Anterior cingulate cortex (tissue), 58 donors: ENCODE data around the gene SERPINA4.
"Not testable (repeated sequence)": the region's sequence is repeated elsewhere in the genome, so short reads cannot be mapped to it uniquely, and the experiment has no call there.

Experiments used
- DNase-seq, 58 donors: peaks; one replicate each; lab custom pipeline; 2025; lab: John Stamatoyannopoulos, UW

Gene SERPINA4

GRCh38 chr14:94562941-94563883 lies 2.0 kb downstream of the SERPINA4 start:
- DNase-seq, result no peak

DNA sequence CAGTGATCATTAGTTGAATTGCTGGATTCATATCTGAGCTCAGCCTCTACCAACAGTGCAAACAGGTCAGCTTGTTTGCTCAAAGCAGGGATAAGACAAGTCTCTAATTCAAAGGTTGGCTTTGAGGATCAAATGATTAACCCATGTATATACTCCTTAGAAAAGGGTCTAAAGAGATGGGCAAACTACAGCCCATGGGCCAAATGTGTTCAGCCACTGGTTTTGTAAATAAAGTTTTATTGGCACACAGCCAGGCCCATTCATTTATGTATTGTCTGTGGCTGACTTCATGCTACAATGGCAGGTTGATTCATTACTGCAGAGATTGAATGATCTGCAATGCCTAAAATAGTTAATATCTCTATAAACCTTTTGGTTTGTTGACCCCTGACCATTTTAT lies 3.1 kb downstream of the SERPINA4 start:
- DNase-seq, result no peak

- no peak for DNase-seq
These were observed 6.9 kb downstream of the SERPINA4 start for GRCh38 chr14:94568186-94568585.

DNA sequence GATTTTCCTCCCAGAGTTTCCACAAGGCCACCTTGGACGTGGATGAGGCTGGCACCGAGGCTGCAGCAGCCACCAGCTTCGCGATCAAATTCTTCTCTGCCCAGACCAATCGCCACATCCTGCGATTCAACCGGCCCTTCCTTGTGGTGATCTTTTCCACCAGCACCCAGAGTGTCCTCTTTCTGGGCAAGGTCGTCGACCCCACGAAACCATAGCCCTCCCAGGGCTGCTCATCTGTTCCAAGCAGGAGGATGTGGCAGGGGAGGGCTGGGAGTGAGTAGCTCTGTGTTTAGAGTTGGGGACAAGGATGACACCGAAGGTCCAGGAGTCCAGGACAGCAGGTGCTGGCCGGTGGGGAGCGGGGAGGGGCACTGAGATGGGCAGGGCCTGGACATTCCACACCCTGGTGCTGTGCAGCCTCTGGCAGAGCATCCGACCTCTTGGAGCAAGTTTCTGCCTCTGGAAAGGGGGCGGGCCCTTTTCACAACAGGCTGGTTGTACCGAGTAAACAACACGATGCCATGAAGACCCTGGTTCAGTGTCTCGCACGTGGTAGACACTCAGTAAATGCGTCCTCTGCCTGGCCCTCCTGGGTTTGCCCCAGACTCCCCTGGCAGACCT lies 8.2 kb downstream of the SERPINA4 start:
- DNase-seq, result no peak

DNA sequence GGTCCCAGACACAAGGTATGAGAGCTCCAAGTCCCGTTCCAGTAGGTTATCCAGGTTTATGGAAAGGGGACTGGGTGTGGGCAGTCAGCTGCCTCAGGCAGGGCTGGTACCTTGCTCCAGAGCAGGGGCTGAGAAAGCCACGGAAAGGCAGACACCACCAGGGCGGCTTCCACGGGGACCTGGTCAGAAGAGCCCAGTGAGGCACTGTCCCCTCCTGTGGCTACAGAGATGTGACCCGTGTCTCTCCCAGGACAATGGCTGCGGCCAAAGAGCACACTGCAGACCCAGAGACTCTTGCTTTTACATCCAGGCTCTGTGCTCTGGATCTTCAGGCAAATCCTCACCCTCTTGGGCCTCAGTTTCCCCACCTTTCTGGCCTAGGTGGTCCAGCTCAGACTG lies 8.8 kb downstream of the SERPINA4 start:
- DNase-seq, result no peak

GRCh38 chr14:94570440-94570839 lies 9.2 kb downstream of the SERPINA4 start:
- no peak for DNase-seq

DNA sequence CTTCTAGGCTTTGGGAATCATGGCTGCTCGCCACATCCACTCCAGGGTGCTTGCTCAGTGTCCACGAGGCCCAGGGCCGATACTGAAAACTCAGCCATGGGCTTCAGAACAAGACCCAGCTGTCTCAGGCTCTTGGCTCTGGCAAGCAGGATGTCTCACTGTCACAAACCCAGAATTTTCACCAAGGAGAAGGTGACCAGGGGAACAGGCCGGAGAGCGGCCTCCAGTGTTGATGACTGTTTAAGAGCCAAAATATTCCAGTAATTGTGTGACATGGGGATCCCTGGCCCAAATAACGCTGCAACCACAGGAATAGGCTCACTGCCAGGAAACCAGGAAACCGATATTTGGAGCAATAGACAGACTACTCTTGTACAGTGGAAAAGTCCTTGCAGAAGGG lies 10.2 kb downstream of the SERPINA4 start:
- peak in 5 of 58 donors; percentile 3 to 64 (median 42) for DNase-seq

- peak in 6 of 58 donors; percentile 6 to 64 (median 41) for DNase-seq
These were observed 10.7 kb downstream of the SERPINA4 start for GRCh38 chr14:94571950-94572349.

GRCh38 chr14:94572637-94573303 lies 11.5 kb downstream of the SERPINA4 start:
- DNase-seq, result no peak

DNA sequence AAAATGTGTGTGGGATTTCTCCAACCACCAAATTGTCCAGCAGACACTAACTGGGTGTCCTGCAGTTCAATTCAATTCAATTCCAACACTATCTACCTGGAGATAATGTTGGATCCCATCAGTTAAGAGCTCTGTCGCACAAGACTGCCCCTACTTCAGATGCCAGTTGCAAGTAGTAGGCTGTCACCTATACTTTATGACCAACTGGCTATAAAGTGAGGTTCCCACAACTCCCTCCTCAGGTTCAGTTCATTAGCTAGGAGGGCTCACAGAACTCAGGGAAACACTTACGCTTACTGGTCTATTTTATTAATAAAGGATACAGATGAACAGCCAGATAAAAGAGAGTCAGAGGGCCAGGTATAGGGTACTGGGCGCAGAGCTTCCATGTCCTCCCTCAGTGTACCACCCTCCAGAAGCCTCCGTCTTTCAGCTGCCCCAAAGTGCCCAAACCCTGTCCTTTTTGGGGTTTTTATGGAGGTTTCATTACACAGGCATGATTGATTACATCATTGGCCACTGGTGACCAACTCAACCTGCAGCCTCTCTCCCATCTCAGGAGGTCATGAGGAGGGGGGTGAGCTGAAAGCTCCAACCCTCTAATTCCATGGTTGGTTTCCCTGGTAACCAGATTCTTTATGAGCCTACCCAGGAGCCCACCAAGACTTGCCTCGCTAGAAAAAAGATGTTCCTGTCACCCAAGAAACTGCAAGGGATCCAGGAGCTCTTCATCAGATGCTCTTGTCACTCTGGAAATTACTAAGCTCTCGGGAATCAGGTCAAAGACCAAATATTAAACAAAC lies 12.4 kb downstream of the SERPINA4 start:
- DNase-seq, result no peak

GRCh38 chr14:94574336-94574735 lies 13.1 kb downstream of the SERPINA4 start:
- no peak for DNase-seq

DNA sequence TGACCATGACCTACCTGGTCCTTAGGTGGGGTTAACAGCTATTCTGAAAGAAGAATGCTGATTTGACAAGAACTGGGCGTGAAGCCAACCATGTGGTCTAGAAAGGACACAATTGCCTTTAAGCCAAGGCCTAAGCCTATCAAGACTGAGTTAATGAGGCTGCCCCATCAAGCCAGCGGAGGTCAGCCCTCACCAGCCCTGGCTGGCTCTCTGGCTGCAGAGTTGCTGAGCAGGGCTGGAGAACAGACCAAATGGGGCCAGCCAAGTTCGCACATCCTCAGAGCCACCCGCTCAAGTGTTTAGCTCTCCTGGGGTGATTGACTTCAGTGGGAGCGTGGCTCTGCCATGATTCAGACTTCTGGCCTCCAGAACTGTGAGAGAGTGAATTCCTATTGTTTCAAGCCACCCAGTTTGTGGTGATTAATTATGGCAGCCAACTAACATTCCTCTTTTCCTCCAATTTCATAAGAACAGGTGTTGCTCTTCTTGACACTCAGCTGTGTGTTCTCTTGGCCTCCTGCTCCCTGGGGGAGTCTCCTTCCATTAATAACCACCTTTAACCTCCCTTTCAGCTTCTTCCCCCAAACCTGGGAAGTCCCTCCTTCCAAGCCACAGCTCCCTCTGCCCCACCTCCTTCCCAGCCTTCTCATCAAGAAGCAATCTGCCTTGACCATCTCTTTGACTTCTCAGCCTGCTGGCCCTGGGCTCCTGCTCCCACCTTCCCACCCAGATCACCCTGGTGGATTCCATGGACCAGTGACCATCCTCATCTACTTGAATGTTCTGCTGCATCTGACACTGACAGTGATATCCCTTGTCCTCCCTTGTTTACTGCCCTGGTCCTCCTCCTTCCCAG lies 14.7 kb downstream of the SERPINA4 start:
- peak in 1 of 58 donors; percentile 6 for DNase-seq

GRCh38 chr14:94577472-94577871 lies 16.2 kb downstream of the SERPINA4 start:
- not testable (repeated sequence) for DNase-seq

GRCh38 chr14:94578712-94579111 lies 17.5 kb downstream of the SERPINA4 start:
- no peak for DNase-seq

GRCh38 chr14:94581127-94581999 lies 20.1 kb downstream of the SERPINA4 start, which contains the start of gene SERPINA5:
SERPINA5 (plus strand) TSS chr14:94581426; CDS start chr14:94587363, 5,937 bp downstream.
- peak in 2 of 58 donors; percentile 20 to 27 for DNase-seq

DNA sequence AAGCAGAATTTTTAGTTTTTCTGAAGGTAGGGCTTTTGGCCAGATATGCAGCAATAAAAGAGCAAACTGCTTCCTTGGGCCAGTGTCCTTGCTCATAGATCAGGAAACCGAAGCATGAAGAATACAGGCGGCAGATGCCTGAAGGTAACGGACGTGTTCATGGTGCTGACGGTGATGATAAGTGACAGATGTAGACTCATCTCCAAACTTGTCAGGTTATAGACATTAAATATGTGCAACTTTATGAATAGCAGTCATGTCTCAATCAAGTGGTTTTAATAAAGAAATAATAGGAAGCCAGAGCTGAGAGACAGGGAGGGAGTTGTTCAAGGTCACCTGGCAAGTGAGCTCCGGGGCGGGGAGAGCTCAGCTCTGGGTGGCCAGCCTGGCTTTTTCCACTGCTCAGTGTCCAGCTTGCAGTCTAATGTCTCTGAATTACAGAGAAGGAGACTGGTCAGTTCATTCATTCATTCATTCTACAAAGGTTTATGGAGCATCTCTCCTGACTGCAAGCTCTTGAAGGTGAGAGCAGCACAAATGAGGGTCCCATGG lies 21.0 kb downstream of the SERPINA4 start:
- no peak for DNase-seq

GRCh38 chr14:94582851-94583250 lies 21.6 kb downstream of the SERPINA4 start:
- no peak for DNase-seq

DNA sequence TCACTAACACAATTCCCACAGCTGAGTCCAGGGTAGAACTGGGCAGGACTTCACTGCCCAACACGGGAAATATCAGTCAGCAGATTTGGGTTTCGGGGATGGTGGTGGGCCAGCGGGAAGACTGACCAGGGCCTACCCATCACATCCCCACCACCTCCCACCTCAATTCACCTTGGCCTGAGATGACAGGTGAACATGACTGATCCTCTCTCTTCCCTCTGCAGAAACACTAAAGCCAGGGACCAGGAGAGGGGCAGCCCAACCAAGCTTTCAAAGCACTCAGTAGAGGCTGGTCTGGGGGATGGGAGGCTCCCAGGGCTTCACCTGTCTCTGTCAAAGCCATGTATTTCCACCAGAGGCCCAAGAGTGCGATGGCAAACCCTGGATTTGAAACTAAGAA lies 22.3 kb downstream of the SERPINA4 start:
- no peak for DNase-seq
